Stimulated activated CD4-positive, alpha-beta T cell treated with anti-CD3 and anti-CD28 coated beads, Interleukin-4, amount 100 ng/mL, for 1 hour (primary cell): ENCODE results near the gene SLC44A1.
A peak's percentile ranks its signal among the peaks of the same experiment; 100 is the strongest.

Source experiments
- DNase-seq: peaks from one replicate; pipeline ENCODE4 v3.0.0-alpha.2; 2020

SLC44A1 gene

GRCh38 chr9:105244003-105244733 lies at the start of gene SLC44A1:
Gene SLC44A1, plus strand, starts transcription at chr9:105244651. Its CDS starts 218 bp downstream, at chr9:105244869.
- DNase-seq: peak; percentile 94

GRCh38 chr9:105195259-105195658 lies 49.2 kb upstream of the SLC44A1 start:
- DNase-seq: no peak

DNA sequence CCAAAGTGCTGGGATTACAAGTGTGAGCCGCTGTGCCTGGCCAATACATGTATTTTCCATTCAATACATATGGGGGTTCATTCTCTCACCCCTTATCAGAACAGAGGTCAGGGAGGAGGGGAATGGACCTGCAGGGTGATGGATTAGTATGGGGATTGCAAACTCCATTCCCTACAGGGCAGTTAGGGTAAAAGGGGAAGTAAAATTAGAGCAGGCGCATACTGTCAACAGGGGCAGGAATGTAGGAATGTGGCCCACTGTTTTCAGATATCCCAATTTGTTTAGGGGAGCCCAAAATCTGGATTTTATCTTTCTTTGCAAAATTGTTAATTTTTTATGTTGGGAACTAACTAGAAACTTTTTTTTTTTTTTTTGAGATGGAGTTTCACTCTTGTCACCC lies 46.4 kb upstream of the SLC44A1 start:
- no peak for DNase-seq

DNA sequence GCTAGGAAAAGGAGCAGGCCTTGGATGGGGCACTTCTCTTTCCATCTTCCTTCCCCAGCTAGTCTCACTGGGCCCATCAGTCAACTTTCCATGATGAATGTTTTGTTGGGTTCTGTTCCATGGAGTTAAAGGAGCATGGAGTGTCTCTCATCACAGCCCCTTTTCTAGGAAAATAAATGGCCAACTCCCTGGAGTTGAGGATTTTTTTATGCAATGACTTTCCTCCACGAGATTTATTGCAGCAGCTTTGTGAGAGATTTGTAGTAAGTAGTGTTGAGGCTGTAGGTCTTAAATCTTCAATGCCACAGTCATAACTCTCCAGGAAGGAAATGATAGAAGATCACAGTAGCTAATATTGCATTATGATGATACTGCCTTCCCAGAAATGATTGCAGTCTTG lies 45.6 kb upstream of the SLC44A1 start:
- DNase-seq: no peak

DNA sequence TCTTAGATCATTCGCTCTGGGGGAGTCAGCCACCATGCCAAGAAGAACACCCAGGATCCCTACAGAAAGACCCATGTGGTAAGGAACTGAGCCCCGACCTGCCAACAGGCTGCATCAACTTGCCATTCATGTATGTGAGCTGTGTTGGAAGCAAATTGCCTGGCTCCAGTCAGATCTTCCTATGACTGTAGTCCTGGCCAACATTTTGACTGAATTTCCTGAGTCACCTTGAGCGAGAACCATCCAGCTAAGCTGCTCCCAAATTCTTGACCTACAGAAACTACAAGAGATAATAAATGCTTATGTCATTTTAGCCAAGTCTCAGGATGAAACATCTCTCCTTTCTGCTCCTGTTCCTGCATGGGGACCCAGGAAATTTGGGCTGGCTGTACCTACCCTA lies 40.0 kb upstream of the SLC44A1 start:
- DNase-seq: no peak

DNA sequence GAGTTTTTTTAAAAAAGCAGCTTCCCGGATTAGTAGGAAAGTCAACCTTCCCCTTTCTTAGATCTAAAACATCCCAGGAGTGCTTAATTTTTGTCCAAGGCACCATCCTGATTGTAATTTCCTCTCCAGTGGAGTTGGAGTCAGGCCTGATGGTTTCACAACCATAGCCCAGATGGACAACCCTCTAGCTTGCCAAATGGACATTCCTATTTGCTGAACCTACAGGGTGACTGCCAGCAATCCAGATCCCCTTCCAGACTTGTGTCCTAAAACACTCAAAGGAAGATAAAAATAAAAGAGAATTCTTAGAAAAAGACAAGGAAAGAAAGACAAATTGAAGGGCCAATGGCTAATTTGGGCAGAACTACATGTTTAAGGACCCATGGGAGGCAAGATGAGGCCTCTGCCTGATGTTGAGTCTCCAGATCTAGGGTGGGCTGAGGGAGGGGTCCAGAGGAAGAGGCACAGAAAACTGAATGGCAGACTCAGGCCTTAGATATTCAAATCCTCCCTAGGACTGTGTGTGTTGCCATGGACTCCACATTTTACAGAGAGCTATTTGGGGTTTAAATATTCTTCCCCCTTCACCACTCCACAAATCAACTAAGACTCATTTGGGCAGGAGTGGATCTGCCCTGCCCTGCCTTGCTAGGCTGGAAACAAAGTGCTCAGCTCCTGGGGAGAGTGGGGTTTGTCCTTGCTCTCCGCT lies 38.5 kb upstream of the SLC44A1 start:
- DNase-seq: no peak

- no peak for DNase-seq
Measured at GRCh38 chr9:105206496-105206820, 38.0 kb upstream of the SLC44A1 start.

DNA sequence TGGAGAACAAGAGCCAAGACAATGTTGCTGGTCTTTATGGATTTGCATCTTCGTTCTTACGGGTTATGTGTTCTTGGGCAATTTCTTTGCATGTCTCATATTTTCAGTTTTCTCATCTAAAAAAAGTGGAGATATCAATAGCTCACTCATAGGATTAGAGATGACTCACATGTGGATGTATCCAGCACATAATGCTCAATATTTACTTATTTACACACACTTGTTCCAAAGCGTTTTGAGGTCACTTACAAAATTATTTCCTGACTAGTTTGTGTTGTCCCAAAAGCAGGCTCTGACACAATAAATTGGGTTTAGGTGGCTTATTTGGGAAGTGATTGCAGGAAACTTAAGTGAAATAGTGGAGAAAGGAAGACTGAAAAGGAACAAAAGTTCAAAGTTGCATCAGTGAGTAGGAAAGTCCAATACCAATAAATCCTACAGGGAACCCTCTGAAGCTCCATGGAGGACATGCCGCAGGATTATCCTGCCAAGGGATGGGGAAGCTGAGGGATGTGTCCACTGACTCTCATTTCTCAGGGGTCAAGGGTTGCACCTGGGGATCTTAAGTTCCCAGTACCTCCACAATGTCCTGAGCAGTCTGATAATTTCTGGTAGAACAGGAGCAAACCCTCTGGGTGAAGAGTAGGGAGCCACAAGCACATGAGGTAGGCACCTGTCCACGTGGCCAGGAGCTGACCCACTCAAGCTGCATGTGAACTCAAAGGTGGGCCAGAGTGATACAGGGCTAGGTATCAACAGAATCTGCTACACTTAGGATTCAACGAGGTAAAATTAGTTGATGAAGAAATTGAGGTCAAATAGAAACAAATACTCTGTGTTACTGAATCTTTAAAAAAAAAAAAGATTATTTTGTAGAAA lies 37.4 kb upstream of the SLC44A1 start:
- no peak for DNase-seq

- no peak for DNase-seq
Measured at GRCh38 chr9:105216440-105217178, 27.8 kb upstream of the SLC44A1 start.

DNA sequence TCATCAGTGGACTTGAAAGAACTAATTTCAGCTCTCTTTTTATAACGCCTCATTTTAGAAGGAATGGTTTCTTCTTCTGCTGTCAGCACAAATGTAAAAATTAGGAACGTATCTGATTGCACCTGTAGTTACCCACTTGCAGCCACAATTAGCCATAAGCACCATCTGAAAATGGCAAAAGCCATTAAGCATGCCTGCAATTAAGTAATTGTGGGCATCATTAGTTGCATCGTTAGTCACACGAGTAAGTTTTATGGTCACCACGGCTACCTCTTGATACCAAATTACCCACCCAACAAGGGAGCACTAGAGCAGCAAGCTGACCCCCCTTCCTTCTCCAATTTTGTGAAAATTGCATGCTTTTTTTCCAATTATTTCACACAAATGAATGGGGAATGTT lies 25.8 kb upstream of the SLC44A1 start:
- no peak for DNase-seq

DNA sequence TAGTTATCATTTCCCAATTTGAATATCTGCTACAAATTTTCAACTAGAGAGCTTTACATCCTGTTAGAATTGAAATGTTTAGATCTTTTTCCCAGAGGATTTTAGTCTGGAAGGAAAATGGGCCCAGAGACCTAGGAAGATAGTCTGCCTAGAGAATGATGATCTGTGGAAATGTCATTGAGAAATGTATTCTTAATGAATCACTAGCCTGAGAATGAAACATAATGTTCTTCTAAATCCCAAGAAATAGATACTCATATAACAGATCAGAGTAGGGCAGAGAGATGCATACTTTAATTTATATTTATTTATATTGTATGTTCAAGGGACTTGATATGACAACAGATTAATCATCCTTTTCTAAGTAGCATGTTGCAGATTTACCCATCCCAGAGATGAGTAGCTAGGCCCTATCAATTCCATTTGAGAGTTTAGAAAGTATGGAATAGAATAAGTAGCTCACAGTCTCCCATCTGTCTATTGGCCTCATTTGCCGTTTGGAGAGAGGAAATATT lies 25.1 kb upstream of the SLC44A1 start:
- DNase-seq: no peak

- no peak for DNase-seq
Measured at GRCh38 chr9:105220451-105220850, 24.0 kb upstream of the SLC44A1 start.

DNA sequence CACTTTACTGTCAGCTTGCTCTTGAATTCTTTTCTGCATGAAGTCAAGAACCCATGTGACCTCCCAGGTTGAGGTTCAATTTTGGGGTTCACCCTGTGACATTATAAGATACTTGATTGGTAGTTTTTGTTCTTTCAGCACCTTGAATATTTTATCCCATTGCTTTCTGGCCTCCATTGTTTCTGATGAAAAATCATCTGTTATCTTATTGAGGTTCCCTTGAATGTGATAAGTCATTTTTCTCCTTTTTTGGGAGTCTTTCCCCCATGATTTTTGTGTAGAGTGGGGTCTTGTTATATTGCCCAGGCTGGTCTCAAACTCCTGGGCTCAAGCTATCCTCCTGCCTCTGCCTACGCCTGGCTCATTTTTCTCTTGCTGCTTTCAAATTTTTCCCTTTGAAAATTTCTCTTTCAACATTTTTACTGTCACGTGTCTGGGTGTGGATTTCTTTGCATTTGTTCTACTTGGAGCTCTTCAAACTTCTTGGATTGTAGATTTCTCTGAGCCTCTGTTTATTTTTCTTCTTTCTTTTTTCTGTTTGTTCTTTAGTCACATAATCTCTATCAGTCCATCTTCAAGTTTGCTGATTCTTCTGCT lies 20.8 kb upstream of the SLC44A1 start:
- no peak for DNase-seq

- no peak for DNase-seq
Measured at GRCh38 chr9:105226055-105226454, 18.4 kb upstream of the SLC44A1 start.

- no peak for DNase-seq
Measured at GRCh38 chr9:105232207-105232606, 12.2 kb upstream of the SLC44A1 start.

GRCh38 chr9:105233873-105234272 lies 10.6 kb upstream of the SLC44A1 start:
- DNase-seq: no peak

DNA sequence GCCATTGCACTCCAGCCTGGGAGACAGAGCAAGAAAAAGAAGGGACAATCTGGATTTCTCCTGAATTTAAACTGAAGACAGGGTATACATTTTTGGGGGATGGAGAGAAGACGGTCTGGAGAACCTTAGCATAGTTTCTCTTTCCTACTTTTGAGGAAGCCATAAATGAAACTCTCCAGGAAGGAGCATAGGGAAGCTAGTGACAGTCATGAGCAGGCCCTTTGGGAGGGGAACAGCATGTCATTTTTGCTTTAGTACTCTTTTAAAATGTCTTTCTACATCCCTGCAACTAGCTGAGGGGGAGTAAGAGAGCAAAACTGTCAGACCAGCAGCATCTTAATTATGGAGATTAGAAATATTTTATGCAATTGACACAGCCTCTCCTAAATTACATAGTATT lies 8.2 kb upstream of the SLC44A1 start:
- DNase-seq: no peak

GRCh38 chr9:105237246-105237645 lies 7.2 kb upstream of the SLC44A1 start:
- DNase-seq: no peak

GRCh38 chr9:105238302-105238701 lies 6.1 kb upstream of the SLC44A1 start:
- no peak for DNase-seq

DNA sequence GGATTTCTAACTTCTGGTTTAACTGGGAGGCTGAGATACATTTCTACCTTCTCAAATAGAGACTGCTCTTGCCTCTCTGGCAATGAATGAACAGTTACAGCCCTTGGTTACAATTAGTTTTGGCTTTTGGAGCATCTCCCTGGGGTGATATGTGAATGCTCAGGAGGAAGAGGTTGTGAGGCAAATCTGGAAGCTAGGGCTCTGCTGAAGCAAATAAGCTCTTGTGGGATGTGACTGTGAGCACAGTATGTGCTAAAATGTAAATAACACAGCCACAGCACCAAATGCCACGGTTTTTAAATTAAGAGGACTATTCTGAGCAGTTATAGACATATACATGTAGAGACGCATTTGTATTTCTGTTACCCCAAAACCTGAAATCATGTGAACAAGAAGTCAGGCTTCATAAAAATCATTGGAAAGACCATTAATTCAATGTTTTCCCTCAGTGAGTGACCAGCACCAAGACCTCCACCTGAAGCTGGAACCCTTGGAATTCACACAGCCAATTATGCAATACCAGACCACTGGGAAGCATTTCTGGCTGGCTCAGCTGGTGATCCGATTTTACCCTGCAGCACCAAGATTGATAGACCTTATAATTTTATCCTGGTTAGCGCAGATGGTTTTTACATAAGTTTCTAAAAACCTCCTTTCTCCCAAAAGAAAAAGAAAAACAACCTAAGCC lies 3.0 kb upstream of the SLC44A1 start:
- no peak for DNase-seq

DNA sequence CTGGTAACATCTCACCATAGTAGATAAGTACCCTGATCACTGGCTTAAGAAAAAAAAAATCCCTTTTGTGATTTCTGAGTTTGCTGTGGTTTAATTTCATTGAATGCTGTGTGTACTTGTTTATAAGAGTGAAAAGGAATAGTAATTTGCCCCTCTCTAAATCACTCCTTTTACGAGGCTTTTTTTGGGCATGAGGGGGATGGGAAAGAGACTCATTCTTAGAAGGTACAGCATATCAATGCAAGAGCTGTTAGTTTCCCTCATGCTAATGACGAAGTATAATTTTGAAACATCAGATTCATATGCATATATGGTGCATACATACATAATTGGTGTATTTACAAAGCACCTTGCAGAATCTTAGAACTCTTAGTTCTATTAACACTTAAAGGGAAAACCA lies 2.4 kb upstream of the SLC44A1 start:
- DNase-seq: no peak

- no peak for DNase-seq
Measured at GRCh38 chr9:105242557-105242956, 1.9 kb upstream of the SLC44A1 start.
